NT2/D1 (cell line): ENCODE measurements around the gene AQP10.
A peak's percentile ranks its signal among the peaks of the same experiment; 100 is the strongest.
"Not testable (repeated sequence)": the region's sequence is repeated elsewhere in the genome, so short reads cannot be mapped to it uniquely, and the experiment has no call there.

Experiments
- DNase-seq: peaks from one replicate; pipeline ENCODE4 v3.0.0-alpha.2; 2011; ENCODE audit warnings: low read depth, low spot score
- H3K27me3 ChIP-seq: 2 replicates; pipeline ENCODE4 v1.6.0; 2011; ENCODE audit warnings: mild to moderate bottlenecking; ENCODE audit not compliant: insufficient read length, insufficient read depth
- H3K36me3 ChIP-seq: 2 replicates; pipeline ENCODE4 v1.6.1; 2011; ENCODE audit warnings: mild to moderate bottlenecking, low read length, mixed read lengths; ENCODE audit not compliant: insufficient read depth, insufficient read length
- H3K4me1 ChIP-seq: 2 replicates; pipeline ENCODE4 v1.5.1; 2011; ENCODE audit not compliant: insufficient read depth, insufficient read length
- H3K4me3 ChIP-seq: 2 replicates; pipeline ENCODE4 v1.5.1; 2011; ENCODE audit warnings: low read depth; ENCODE audit not compliant: insufficient read length
- H3K9ac ChIP-seq: 2 replicates; pipeline ENCODE4 v1.6.0; 2011; ENCODE audit warnings: low read depth; ENCODE audit not compliant: insufficient read length
- H3K9me3 ChIP-seq: 2 replicates; pipeline ENCODE4 v1.5.1; 2011; ENCODE audit warnings: mild to moderate bottlenecking, low read length; ENCODE audit not compliant: insufficient read depth
- SUZ12 ChIP-seq: IDR thresholded peaks from 2 replicates; pipeline ENCODE4 v1.6.1; 2011; ENCODE audit not compliant: insufficient read length, insufficient read depth; ENCODE audit errors: extremely low read depth
- YY1 ChIP-seq: IDR thresholded peaks from 2 replicates; pipeline ENCODE4 v1.6.1; 2011; ENCODE audit not compliant: insufficient read length, insufficient read depth
- ZNF274 ChIP-seq: IDR thresholded peaks from 2 replicates; pipeline ENCODE4 v1.6.1; 2011; ENCODE audit warnings: mild to moderate bottlenecking, low read depth, low read length

The AQP10 gene

DNA sequence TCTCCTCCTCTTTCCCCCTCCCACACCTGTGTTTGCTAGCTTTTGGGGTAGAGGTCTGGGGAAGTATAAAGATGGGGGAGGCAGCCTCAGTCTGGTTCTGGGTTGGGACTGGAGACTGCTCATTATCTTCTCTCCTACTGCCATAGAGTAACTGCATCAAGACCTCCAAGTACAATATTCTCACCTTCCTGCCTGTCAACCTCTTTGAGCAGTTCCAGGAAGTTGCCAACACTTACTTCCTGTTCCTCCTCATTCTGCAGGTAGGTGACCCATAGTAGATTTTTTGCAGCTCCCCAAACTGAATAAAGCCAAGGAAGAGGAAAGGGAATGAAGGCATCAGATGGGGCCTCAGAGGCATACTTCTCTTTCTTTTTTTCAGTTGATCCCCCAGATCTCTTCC is 9.8 kb downstream of the AQP10 start:
- peaks cover 65% of the 10 kb centered on the region for H3K36me3 ChIP-seq
- H3K9ac ChIP-seq = no peak overlapping the region
- no peaks in the 10 kb centered on the region for H3K9me3 ChIP-seq
- no peak for TF ChIP-seq ZNF274
- no peak for TF ChIP-seq YY1
- TF ChIP-seq SUZ12 = no peak
- peaks cover 40% of the 10 kb centered on the region for H3K4me1 ChIP-seq
- H3K4me3 ChIP-seq = no peak overlapping the region
- H3K27me3 ChIP-seq = no peaks in the 10 kb centered on the region
- DNase-seq = no peak

DNA sequence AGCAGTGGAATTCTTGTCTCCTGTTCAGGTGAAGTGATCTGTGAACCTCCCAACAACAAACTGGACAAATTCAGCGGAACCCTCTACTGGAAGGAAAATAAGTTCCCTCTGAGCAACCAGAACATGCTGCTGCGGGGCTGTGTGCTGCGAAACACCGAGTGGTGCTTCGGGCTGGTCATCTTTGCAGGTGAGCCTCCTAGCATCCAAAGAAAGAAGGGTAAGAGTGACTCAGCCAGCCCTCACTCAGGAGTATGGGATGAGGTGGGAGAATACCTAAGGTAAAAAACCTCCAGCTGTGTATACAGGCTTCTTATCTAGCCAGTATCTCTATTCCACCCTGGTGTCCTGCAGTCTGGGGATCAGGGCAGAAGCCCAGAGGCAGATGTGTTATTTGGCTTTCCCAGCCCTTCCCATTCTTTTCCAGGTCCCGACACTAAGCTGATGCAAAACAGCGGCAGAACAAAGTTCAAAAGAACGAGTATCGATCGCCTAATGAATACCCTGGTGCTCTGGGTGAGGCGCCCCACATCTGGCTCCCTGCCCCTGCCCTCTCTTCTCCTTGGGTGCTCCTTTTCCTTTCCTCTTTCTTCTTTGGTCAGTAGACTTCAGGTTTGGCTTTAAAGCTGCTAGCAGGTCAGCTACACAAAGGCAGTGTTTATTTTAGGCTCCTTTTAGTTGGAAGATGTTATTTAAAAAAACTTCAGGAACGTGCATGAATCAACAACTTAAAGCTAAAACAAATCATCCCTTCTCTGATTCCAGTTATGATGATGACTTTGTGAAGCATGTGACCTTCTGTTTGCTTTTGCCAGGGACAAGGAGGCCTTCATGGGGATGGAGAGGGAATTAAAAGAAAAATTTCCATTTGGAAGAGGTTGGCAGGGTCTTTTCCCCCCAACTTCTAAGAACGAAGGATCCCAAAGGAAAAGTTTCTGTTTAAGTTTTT is 13.5 kb downstream of the AQP10 start:
- Histone ChIP-seq H3K4me1 (peaks cover 22% of the 10 kb centered on the region), H3K27me3 (no peaks in the 10 kb centered on the region), H3K36me3 (peaks cover 86% of the 10 kb centered on the region), H3K9ac (no peak overlapping the region), H3K9me3 (no peaks in the 10 kb centered on the region), H3K4me3 (no peak overlapping the region)
- TF ChIP-seq ZNF274 (no peak), YY1 (no peak), SUZ12 (no peak)
- DNase-seq = no peak

DNA sequence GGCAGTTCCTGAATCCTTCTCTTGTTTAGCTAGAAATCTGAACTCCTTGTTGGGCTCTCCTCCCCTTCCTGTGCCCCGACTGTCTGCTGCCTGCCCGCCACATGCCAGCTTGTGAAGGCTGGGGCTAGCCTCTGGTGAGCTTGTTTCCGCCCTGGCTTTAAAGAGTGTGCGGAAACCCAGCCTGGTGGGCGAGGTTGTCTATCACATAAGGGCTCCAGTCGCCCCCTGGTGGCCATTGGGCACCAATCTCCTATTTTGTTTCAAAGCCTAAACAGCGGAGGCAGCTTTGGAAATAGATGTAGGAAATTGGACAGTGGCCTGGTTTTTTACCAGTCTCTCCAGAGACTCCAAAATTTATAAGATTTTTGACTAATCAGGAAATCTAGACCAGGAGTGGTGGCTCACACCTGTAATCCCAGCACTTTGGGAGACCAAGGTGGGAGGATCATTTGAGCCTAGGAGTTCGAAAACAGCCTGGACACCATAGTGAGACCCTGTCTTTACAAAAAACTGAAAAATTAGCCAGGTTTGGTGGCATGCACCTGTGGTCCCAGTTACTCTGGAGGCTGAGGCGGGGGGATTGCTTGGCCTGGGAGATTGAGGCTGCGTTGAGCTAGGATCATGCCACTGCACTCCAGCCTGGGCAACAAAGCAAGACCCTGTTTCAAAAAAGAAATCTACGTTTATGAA is 14.3 kb downstream of the AQP10 start:
- Histone ChIP-seq H3K36me3 (peaks cover 89% of the 10 kb centered on the region), H3K9ac (no peak overlapping the region), H3K27me3 (no peaks in the 10 kb centered on the region), H3K9me3 (no peaks in the 10 kb centered on the region), H3K4me1 (peaks cover 14% of the 10 kb centered on the region), H3K4me3 (no peak overlapping the region)
- peak; percentile 84 for DNase-seq
- TF ChIP-seq ZNF274 = no peak
- no peak for TF ChIP-seq SUZ12
- no peak for TF ChIP-seq YY1

DNA sequence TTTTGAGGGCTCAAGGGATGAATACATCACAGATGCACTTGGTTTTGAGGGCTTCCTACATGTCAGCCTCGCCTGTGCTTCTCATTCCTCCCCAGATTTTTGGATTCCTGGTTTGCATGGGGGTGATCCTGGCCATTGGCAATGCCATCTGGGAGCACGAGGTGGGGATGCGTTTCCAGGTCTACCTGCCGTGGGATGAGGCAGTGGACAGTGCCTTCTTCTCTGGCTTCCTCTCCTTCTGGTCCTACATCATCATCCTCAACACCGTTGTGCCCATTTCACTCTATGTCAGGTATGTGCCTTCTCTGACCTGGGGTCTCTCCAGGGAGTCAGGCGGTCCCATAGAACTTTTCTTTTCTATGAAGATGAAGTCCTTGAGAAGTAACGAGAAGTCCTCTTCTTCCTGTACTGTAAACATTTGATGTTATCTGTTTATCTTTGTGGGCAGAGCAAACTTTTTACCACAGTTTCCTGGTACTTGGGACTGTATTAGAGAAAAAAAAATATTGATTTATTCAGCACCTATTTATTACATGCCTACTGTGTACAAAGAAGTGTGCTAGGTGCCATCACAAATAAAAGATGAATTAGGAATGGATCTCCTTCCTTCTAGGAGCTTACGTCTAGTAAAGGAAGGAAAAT is 16.5 kb downstream of the AQP10 start:
- no peaks in the 10 kb centered on the region for H3K9me3 ChIP-seq
- H3K4me3 ChIP-seq = no peak overlapping the region
- peaks cover 7% of the 10 kb centered on the region for H3K4me1 ChIP-seq
- TF ChIP-seq SUZ12 = no peak
- TF ChIP-seq YY1 = no peak
- TF ChIP-seq ZNF274 = no peak
- H3K36me3 ChIP-seq = peaks cover 89% of the 10 kb centered on the region
- DNase-seq = no peak
- no peaks in the 10 kb centered on the region for H3K27me3 ChIP-seq
- H3K9ac ChIP-seq = no peak overlapping the region

DNA sequence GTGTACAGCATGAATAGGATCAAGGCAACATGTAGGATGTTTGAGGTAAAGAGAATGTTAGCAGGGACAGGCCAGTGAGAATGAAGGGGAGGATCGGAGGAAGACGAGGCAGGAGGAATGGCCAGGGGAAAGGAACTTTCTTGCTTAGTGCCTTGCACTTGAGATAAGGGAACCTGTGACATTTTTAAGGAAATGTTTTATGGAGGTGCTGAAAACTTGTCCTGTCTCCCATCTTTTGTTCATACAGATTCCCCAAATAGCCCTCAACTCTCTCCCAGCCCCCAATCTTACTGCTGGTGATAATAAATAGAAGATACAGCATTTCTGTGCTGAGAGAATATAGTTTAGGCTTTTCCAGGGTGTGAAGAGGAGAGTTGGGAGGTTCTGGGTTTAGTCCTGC is 18.0 kb downstream of the AQP10 start:
- Histone ChIP-seq H3K9ac (no peak overlapping the region), H3K36me3 (peaks cover 90% of the 10 kb centered on the region), H3K4me3 (no peak overlapping the region), H3K4me1 (peaks cover 7% of the 10 kb centered on the region), H3K27me3 (no peaks in the 10 kb centered on the region), H3K9me3 (no peaks in the 10 kb centered on the region)
- no peak for DNase-seq
- TF ChIP-seq SUZ12 (no peak), YY1 (no peak), ZNF274 (no peak)

DNA sequence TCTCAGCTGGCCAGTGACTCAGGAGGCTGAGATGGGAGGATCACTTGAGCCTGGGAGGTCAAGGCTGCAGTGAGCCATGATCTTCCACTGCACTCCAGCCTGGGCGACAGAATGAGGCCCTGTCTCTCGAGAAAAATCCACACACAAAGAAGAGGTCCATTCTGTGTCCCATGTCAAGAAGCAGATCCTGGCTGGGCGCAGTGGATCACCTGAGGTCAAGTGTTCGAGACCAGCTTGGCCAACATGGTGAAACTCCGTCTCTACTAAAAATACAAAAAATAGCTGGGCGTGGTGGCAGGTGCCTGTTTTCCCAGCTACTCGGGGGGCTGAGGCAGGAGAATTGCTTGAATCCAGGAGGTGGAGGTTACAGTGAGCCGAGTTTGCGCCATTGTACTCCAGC is 20.5 kb downstream of the AQP10 start:
- H3K9me3 ChIP-seq, H3K9ac ChIP-seq, H3K4me3 ChIP-seq, H3K27me3 ChIP-seq, DNase-seq, H3K4me1 ChIP-seq: not testable (repeated sequence)
- H3K36me3 ChIP-seq = peaks cover 91% of the 10 kb centered on the region

DNA sequence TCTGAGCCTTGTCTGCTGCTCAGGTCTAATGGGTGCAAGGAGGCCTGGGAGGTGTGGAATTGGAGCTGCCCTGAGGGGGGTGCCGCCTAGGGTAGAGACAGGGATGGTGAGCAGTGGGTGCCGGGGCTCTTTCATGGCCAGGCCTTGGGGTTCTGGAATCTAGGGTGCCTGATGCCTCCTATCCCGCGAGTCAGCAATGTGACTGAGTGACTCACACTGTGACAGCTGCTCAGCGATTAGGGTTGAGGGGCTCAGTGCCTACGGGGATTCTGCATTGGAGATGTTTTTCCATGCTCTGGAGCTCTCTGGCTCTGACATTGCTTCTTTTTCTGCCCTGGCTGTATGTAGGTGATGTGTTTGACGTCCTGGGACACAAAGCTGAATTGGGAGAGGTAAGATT is 21.2 kb downstream of the AQP10 start:
- Histone ChIP-seq H3K4me1 (peaks cover 5% of the 10 kb centered on the region), H3K9ac (no peak overlapping the region), H3K36me3 (peaks cover 95% of the 10 kb centered on the region), H3K4me3 (no peak overlapping the region), H3K27me3 (no peaks in the 10 kb centered on the region), H3K9me3 (no peaks in the 10 kb centered on the region)
- TF ChIP-seq SUZ12 (no peak), ZNF274 (no peak), YY1 (no peak)
- DNase-seq = no peak
